Type B pancreatic cell (in vitro differentiated cells): ENCODE data around the gene LCMT2. TPM values are rescaled to one million over a fixed set of nuclear protein-coding genes. Genes with fewer than 3 reads are reported as not detected.

Experiments
- DNase-seq: peaks from one replicate; pipeline ENCODE4 v3.0.0; 2021; ENCODE audit warnings: mixed read lengths; ENCODE audit not compliant: unreplicated experiment; ENCODE audit errors: extremely low spot score
- H3K27ac Mint-ChIP-seq: 2 replicates; pipeline ENCODE4 v1.8.0; 2021; ENCODE audit warnings: mild to moderate bottlenecking, mixed read lengths
- H3K27me3 Mint-ChIP-seq: 2 replicates; pipeline ENCODE4 v1.8.0; 2021; ENCODE audit warnings: mixed read lengths
- H3K36me3 Mint-ChIP-seq: 2 replicates; pipeline ENCODE4 v1.8.0; 2021; ENCODE audit warnings: mixed read lengths
- H3K4me1 Mint-ChIP-seq: one replicate; pipeline ENCODE4 v1.8.0; 2021; ENCODE audit warnings: mixed read lengths; ENCODE audit not compliant: unreplicated experiment
- H3K4me3 Mint-ChIP-seq: 2 replicates; pipeline ENCODE4 v1.8.0; 2021; ENCODE audit warnings: mild to moderate bottlenecking, mixed read lengths
- H3K9me3 Mint-ChIP-seq: 2 replicates; pipeline ENCODE4 v1.8.0; 2021; ENCODE audit warnings: mixed read lengths
- CTCF ChIP-seq: fragments of 200-600 bp; sonication (generic); conservative IDR thresholded peaks from 2 replicates; pipeline ENCODE4 v1.5.0; 2021; ENCODE audit warnings: antibody characterized with exemption, mild to moderate bottlenecking
- total RNA-seq: library from RNA; stranded (reverse); gene quantifications from 2 replicates; pipeline ENCODE4 v1.2.1, GENCODE V29; 2021; ENCODE audit warnings: low replicate concordance

Gene LCMT2
- total RNA-seq, 1 donor from 2014 or later = 13.7 TPM

- Mint-ChIP-seq H3K27me3 (peaks cover 26% of the 10 kb centered on the region), H3K9me3 (no peaks in the 10 kb centered on the region), H3K4me1 (peaks cover 6% of the 10 kb centered on the region), H3K4me3 (no peak overlapping the region), H3K27ac (no peak overlapping the region), H3K36me3 (no peaks in the 10 kb centered on the region)
- DNase-seq = no peak
- TF ChIP-seq CTCF = no peak
Measured at GRCh38 chr15:43281926-43282602, 48.3 kb downstream of the LCMT2 start.

- no peak for DNase-seq
- Mint-ChIP-seq H3K9me3 (no peaks in the 10 kb centered on the region), H3K4me3 (no peak overlapping the region), H3K36me3 (no peaks in the 10 kb centered on the region), H3K27ac (no peak overlapping the region), H3K4me1 (peaks cover 6% of the 10 kb centered on the region), H3K27me3 (peaks cover 23% of the 10 kb centered on the region)
- TF ChIP-seq CTCF = no peak
Measured at GRCh38 chr15:43280996-43281395, 49.4 kb downstream of the LCMT2 start.

GRCh38 chr15:43279496-43279895, 50.9 kb downstream of the LCMT2 start:
- TF ChIP-seq CTCF = no peak
- H3K27ac Mint-ChIP-seq = no peak overlapping the region
- no peak overlapping the region for H3K4me3 Mint-ChIP-seq
- peaks cover 29% of the 10 kb centered on the region for H3K27me3 Mint-ChIP-seq
- no peak for DNase-seq
- no peaks in the 10 kb centered on the region for H3K36me3 Mint-ChIP-seq
- no peaks in the 10 kb centered on the region for H3K4me1 Mint-ChIP-seq
- no peaks in the 10 kb centered on the region for H3K9me3 Mint-ChIP-seq

GRCh38 chr15:43278869-43279268, 51.5 kb downstream of the LCMT2 start:
- DNase-seq = no peak
- H3K36me3 Mint-ChIP-seq = no peaks in the 10 kb centered on the region
- H3K4me3 Mint-ChIP-seq = no peak overlapping the region
- H3K27ac Mint-ChIP-seq = no peak overlapping the region
- H3K4me1 Mint-ChIP-seq = no peaks in the 10 kb centered on the region
- no peaks in the 10 kb centered on the region for H3K9me3 Mint-ChIP-seq
- TF ChIP-seq CTCF = no peak
- peaks cover 34% of the 10 kb centered on the region for H3K27me3 Mint-ChIP-seq

GRCh38 chr15:43277901-43278300, 52.5 kb downstream of the LCMT2 start:
- Mint-ChIP-seq H3K4me1 (no peaks in the 10 kb centered on the region), H3K4me3 (no peak overlapping the region), H3K9me3 (no peaks in the 10 kb centered on the region), H3K27me3 (peaks cover 34% of the 10 kb centered on the region), H3K27ac (no peak overlapping the region), H3K36me3 (no peaks in the 10 kb centered on the region)
- TF ChIP-seq CTCF = no peak
- DNase-seq = peak; percentile 47
